HG03064 (cell line): ENCODE results near the gene TMEM269.
"Not testable (repeated sequence)": the region's sequence is repeated elsewhere in the genome, so short reads cannot be mapped to it uniquely, and the experiment has no call there.

Experiments
- ATAC-seq: cut with Tn5 transposase; IDR thresholded peaks from one replicate; pipeline ENCODE4 v1.9.1; 2021; ENCODE audit warnings: low read depth; ENCODE audit not compliant: unreplicated experiment

TMEM269 gene

DNA sequence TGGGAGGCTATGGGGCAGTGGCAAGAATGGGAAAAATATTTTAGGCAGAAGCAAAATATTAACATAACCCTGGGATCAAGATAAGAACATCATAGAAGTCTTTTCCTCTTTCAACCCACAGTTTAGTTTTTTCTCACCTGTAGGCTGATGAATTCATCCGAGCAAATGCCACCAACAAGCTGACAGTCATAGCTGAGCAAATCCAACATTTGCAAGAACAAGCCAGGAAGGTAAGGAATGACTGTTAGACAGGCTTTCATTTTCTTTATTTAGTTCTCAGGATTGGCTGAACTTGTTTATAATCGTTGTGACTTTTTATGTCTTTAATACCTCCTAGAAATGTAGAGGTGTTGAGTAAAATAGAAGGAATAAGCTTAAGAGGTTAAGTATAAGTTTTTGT lies 11.4 kb upstream of the TMEM269 start:
- no peak for ATAC-seq

DNA sequence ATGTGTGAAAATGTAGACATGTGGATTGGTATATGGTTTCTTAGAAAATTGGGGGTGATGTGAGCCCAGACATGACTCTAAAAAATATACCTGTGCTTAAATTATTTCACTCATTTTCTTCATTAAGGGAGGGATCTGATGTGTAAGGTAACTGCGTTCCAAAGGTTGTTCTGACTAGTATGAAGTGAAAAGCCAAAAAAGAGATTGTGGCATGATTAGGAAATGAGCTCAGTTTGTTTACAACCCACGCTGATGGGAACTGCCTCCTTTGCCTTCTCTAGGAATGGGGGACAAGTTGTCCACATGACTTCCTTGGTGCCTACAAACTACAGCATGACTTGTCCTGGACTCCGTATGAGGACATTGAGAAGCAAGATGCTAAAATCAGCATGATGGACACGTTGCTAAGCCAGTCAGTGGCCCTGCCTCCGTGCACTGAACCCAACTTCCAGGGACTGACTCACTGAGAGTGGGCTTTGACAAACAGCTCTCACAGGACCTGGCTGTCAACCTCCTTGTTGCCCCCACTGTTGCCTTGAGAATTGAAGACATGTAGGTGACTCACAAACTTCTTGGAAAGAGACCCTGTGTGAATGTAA lies 9.8 kb upstream of the TMEM269 start:
- ATAC-seq: no peak

- ATAC-seq: no peak
These were observed 8.3 kb upstream of the TMEM269 start for GRCh38 chr1:42776502-42776901.

GRCh38 chr1:42777852-42778251 lies 6.9 kb upstream of the TMEM269 start:
- ATAC-seq: no peak

GRCh38 chr1:42779725-42780124 lies 5.1 kb upstream of the TMEM269 start:
- no peak for ATAC-seq

DNA sequence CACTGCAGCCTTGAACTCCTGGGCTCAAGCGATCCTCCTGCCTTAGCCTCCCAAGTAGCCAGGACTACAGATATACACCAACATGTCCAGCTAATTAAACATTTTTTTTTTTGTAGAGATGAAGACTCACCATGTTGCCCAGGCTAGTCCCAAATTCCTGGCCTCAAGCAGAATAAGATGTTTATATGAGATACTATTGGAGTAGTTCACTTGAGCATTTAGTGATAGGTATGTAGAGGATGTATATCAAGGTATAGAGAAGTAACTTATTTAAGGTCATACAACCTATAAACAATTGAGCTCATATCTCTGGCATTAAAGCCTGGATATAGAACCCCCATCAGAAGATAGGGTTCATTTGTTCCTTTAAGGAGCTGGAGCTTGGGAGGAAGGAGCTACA lies 4.6 kb upstream of the TMEM269 start:
- ATAC-seq: no peak

GRCh38 chr1:42783092-42783491 lies 1.7 kb upstream of the TMEM269 start:
- ATAC-seq: no peak

DNA sequence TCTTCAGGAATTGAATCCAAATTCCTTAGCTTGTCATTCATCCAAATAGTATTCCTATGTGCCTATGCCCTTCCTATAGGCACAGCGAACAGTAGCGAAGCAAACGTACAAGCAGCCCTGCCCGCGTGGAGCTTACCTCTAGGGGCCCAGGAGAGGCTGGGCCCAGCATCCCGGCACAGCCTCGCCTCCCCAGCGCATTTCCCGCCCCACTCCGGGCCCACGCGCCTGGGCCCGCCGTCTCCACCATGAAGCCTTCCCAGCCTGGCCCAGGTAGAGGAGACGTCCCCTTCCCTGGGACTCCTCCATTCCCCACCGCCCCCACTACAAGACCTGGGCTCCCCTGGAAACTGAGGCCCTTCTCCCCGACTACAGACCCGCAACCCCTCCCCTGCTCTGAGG lies 245 bp upstream of the TMEM269 start:
- no peak for ATAC-seq

GRCh38 chr1:42786097-42786496 lies 1.3 kb downstream of the TMEM269 start:
- ATAC-seq: no peak

DNA sequence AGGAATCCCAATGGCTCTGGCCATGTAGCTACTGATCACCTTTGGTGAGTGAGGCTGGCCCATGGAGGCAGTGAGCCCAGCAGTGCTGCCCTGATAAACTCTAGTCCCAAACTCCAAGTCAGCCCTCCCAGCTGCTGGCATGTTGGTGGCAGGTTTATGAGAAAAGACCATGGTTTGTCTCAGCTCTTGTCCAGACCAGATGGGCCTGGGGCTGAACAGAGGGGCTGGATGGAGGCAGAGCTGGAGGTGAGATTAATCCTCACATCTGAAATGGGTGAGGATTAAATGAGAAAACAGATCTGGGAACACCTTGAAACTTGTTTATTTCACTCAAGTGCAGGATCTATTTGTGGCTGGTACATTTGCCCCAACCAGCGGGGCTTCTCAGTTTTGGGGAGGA lies 3.2 kb downstream of the TMEM269 start:
- ATAC-seq: no peak

DNA sequence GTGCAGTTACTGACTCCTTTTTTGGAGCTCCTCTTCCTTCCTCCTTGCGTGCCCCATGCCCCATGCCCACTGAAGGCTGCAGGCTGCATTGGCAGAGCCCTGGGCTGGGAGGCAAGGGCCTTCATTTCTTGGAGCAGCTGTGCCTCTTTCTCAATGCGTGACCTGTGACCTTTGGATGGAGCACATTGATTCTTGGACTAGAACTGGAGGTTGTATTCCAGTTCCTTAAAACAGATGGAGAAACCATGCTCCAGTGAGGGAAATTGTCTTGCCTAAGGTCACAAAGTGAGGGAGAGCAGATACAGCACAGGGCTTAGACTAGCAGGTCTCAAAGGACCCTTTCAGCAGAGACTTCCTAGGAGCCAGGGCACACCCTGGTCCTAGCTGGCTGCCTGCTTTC lies 9.0 kb downstream of the TMEM269 start:
- ATAC-seq: no peak

GRCh38 chr1:42797414-42797813 lies 12.6 kb downstream of the TMEM269 start:
- ATAC-seq: no peak

DNA sequence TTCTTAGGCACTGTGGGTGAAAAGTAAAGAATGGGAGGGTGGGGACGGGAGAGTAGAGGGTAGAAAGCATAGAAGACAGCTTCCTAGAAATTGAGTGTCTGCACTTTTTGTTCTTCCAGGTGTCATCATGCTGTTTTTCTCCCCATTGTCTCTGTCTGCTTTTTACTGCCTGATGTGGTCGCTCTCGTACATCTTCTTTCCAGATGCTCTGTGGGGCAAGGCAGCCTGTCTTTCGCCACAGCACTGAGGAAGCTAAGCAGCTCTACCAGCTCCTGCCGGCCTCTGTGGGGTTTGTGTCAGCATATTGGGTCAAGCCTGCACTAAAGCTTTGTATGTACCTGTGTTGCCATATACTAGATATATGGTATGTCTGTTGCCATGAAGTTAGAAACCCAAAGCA lies 13.2 kb downstream of the TMEM269 start:
- no peak for ATAC-seq

DNA sequence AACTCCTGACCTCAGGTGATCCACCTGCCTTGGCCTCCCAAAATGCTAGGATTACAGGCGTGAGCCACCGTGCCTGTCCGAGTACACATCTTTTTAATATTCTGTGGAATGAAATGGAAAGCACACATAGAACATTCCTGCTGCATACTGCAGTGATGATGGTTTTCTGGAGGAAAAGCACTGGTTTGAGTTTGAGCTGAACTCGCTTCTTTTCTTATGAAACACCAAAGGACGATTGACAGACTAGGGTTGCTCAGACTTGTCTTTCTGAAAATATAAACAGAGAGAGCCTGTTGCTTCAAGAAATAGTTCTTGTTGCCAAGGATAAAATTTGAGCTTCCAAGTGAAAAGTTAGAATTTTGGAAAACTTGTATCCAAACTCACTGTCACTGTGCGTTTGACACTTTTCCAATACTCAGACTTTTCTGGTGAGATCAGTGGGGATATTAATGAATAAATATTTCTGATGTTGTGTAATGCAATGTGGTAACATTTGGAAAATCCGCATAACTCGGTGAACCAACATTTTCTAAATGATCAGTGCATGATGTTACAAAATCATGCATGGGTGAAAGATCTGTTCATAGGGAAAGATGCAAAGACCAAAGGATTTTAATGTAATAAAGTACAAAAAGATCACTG lies 17.2 kb downstream of the TMEM269 start:
- no peak for ATAC-seq

GRCh38 chr1:42806171-42806570 lies 21.4 kb downstream of the TMEM269 start:
- ATAC-seq: no peak

DNA sequence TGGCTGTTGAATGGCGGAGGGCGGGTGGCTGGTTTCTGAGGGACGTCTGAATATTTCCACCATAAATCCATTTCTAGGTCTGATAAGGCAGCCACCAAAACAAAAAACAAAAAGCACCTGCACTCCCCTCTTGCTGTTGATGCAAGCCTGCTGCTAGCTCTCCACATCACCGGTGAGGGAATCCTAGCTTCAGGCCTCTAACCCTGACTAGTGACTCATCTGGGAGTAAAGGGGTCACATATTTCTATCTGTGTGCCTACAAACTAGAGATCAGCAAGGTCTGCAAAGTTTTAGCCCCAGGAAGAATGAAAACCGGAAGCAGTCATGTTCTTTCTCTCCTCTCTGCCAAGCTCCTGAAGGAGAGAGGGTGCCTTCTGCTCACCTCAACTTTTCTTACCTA lies 21.8 kb downstream of the TMEM269 start:
- no peak for ATAC-seq

DNA sequence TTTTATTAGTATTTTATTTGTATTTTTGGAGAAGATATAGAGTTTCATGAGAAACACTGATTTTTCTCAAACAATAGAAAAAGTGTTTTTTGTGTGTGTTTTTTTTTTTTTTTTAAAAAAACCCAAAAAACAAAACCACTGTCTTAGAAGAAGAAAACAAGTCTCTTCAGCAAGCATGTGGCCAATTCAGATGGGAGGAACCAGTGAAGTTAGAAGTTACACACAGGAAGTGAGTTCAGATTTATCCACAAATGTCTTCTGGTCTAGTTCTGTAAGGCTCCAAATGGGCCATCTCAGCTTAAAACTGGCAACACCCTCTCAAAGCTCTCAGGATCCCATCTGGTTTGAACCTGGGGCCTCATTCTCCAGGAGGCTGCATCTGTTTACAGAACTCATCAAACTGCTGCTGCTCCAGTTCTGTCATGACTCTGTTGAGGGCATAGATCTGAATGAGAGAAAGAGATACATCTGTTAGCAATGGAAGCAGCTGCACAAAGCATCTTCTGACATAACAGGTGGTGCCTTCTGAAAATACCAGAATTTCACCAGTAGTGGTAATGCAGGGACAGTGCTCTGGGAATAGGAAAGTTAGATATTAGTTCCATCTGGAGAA lies 22.4 kb downstream of the TMEM269 start:
- ATAC-seq: no peak

- ATAC-seq: not testable (repeated sequence)
These were observed 30.0 kb downstream of the TMEM269 start for GRCh38 chr1:42814815-42815214.

GRCh38 chr1:42815941-42816584 lies 31.3 kb downstream of the TMEM269 start:
- peak; percentile 5 for ATAC-seq

GRCh38 chr1:42816585-42817439 lies 32.0 kb downstream of the TMEM269 start, which contains the start of the genes ERMAP and SVBP:
TSS of gene ERMAP (plus strand) at chr1:42817122. CDS start at chr1:42830449, 13,327 bp downstream.
TSS of gene SVBP (minus strand) at chr1:42817397. CDS start at chr1:42816544, 853 bp downstream.
- ATAC-seq: peak; percentile 63

DNA sequence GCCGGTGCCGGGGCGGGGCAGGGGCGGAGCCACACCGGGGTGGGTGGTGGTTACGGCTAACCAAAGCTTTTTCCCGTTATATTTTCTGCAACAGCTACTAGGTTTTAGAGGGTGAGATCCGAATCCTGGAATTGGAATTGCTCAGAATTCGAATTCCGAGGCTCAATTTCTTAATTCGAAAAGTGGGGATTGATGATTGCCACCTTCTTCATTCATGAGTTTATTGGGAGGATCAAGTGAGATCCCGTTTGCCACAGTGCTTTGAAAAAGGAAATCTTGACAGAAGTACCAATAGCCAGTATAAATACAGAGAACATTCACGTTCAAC lies 32.6 kb downstream of the TMEM269 start:
- peak; percentile 10 for ATAC-seq
